Naive thymus-derived CD8-positive, alpha-beta T cell (primary cell): Measurements from ENCODE around the gene RANBP1. TPM values are rescaled to one million over a fixed set of nuclear protein-coding genes. Genes with fewer than 3 reads are reported as not detected.
"Not testable (repeated sequence)": the region's sequence is repeated elsewhere in the genome, so short reads cannot be mapped to it uniquely, and the experiment has no call there.

ENCODE experiments used
- ATAC-seq, 2 donors: fragments of 150-1000 bp; cut with Tn5 transposase in 1 of 2; sonication (Bioruptor Pico), chemical (Tn5 transposase) in 1 of 2; 1 replicate in 1 of 2; 2 replicates in 1 of 2; pipeline ENCODE4 v1.10.0; 2021; ENCODE audit warnings: mild to moderate bottlenecking in 2 of 2, moderate library complexity in 2 of 2
- POLR2A ChIA-PET: fragments of 350-600 bp; sonication (Branson Sonifier 250); formaldehyde crosslinking; loops from one replicate; lab custom pipeline; 2021; ENCODE audit warnings: antibody characterized with exemption; lab: Charles Lee
- DNase-seq, 10 donors: peaks; one replicate each; pipeline versions ENCODE4 v3.0.0 to v3.0.0-alpha.2; 2020 to 2022
- H3K27ac Mint-ChIP-seq, 10 donors: one replicate each; pipeline ENCODE4 v1.8.0; 2020 to 2022; ENCODE audit warnings: mild to moderate bottlenecking in 10 of 10, mixed read lengths in 10 of 10, moderate library complexity in 4 of 10, inconsistent platforms in 1 of 10
- H3K27me3 Mint-ChIP-seq, 5 donors: one replicate each; pipeline ENCODE4 v1.8.0; 2021 to 2022; ENCODE audit warnings: mixed read lengths in 5 of 5
- H3K36me3 Mint-ChIP-seq, 3 donors: one replicate each; pipeline ENCODE4 v1.8.0; 2020 to 2022; ENCODE audit warnings: mixed read lengths in 3 of 3, mild to moderate bottlenecking in 2 of 3, inconsistent platforms in 1 of 3
- H3K4me1 Mint-ChIP-seq, 4 donors: one replicate each; pipeline ENCODE4 v1.8.0; 2021 to 2022; ENCODE audit warnings: mixed read lengths in 4 of 4
- H3K4me3 Mint-ChIP-seq, 10 donors: one replicate each; pipeline ENCODE4 v1.8.0; 2020 to 2022; ENCODE audit warnings: mild to moderate bottlenecking in 10 of 10, mixed read lengths in 10 of 10, moderate library complexity in 6 of 10, inconsistent platforms in 1 of 10
- H3K9me3 Mint-ChIP-seq, 9 donors: one replicate each; pipeline ENCODE4 v1.8.0; 2020 to 2022; ENCODE audit warnings: mixed read lengths in 9 of 9, mild to moderate bottlenecking in 3 of 9, inconsistent platforms in 1 of 9, moderate library complexity in 1 of 9
- polyA plus RNA-seq, 3 donors: library from polyadenylated mRNA; unstranded; fragments of 300-500 nt; fragmentation: Illumina TruSeq; gene quantifications; one replicate each; pipeline ENCODE4 v1.2.3, GENCODE V29; 2021
- total RNA-seq, 8 experiments: library from RNA in 2 of 8; stranded (reverse) in 2 of 8; gene quantifications; one replicate each; pipeline ENCODE4 v1.2.3 and lab custom pipeline; 2021 to 2026

Gene RANBP1
- total RNA-seq (10 to 100 TPM; 64.0 to 67.0 TPM), polyA plus RNA-seq (100 to 1,000 TPM in 1 of 3 donors, 10 to 100 TPM in 2; 72.5 to 106 (median 92.7) TPM), total RNA-seq (lab: John Stamatoyannopoulos, UW) (27.4 to 217 (median 40.2) reads per million in 6 experiments)

DNA sequence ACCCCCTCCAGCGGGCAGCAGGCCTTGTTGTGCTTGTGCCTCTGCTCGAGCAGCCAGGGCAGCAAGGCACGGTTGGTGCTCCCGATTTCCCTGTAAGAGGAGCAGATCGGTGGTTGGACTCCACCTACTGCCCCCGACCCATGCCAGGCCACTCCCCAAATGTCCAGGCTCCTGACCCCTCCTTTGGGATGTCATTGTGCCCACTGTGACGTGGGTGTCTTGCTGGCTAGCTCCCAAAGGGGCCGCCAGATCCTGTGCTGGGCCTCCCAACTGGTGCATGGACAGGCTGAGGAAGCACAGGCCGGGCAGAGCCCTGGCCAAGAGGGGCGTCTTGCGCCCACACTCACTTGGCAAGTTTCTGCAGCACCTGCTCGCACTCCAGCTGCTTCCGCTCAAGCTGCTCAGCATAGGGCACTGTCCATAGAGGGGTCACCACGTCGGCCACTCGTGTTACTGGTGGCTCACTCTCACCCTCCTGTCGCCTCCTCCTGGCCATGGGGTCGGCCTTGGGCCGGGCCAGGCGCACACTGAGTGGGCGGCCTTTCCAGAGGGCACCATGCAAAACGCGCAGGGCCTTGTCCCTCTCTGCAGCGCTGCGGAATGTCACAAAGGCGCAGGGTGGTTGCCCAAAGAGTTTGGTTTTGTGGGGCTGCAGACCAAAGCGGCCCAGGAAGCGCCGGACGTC lies at the start of gene RANBP1:
TSS of gene RANBP1 (plus strand) at position 414 of the 685 bp plus-strand sequence. CDS start at position 495, 81 bp downstream.
- peak in 1 of 10 donors; percentile 23 for DNase-seq
- no peaks in the 10 kb centered on the region for H3K27me3 Mint-ChIP-seq
- POLR2A ChIA-PET, result interaction anchor here (0.6 to 3.2 kb wide), 11 partner anchors 10 to 385 kb away, joined by 3 to 23 read pairs (median 7); partner anchors contain the start of genes DGCR8, TANGO2 and ZDHHC8
- peaks cover 17 to 57% (median 49%) of the 10 kb centered on the region in 4 donors for H3K4me1 Mint-ChIP-seq
- no peak for ATAC-seq
- peaks cover 0 to 27% (median 3%) of the 10 kb centered on the region in 3 donors for H3K36me3 Mint-ChIP-seq
- H3K4me3 Mint-ChIP-seq, result peak within 1 kb of the TSS; percentile 83 to 97 (median 90)
- peak within 1 kb of the TSS; percentile 79 to 96 (median 93) for H3K27ac Mint-ChIP-seq
- no peaks in the 10 kb centered on the region for H3K9me3 Mint-ChIP-seq

- H3K36me3 Mint-ChIP-seq, result peaks cover 0 to 7% (median under 1%) of the 10 kb centered on the region in 3 donors
- ATAC-seq (no peak), DNase-seq (no peak)
- H3K9me3 Mint-ChIP-seq, result no peaks in the 10 kb centered on the region
- POLR2A ChIA-PET, result interaction anchor here (0.6 to 0.7 kb wide), 2 partner anchors 13 to 381 kb away, joined by 5 read pairs; no protein-coding TSS in a partner anchor
- H3K27ac Mint-ChIP-seq, result no peak overlapping the region
- peaks cover 0 to 6% (median 2%) of the 10 kb centered on the region in 4 donors for H3K4me1 Mint-ChIP-seq
- no peaks in the 10 kb centered on the region for H3K27me3 Mint-ChIP-seq
- H3K4me3 Mint-ChIP-seq, result no peak overlapping the region
Observed at GRCh38 chr22:20066617-20067383, 49.1 kb upstream of the RANBP1 start.

DNA sequence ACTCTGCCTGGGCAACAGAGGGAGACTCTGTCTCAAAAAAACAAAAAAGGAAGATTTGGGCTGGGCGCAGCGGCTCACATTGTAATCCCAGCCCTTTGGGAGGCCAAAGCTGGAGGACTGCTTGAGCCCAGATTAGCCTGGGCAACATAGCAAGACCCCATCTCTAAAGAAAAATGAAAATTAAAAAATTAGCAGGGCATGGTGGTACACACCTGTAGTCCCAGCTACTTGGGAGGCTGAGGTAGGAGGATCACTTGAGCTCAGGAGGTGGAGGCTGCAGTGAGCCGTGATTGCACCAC lies 48.6 kb upstream of the RANBP1 start:
- not testable (repeated sequence) for H3K27ac Mint-ChIP-seq, H3K36me3 Mint-ChIP-seq, H3K4me1 Mint-ChIP-seq, H3K27me3 Mint-ChIP-seq, H3K9me3 Mint-ChIP-seq, ATAC-seq, DNase-seq, H3K4me3 Mint-ChIP-seq
- POLR2A ChIA-PET, result interaction anchor here (0.7 kb wide), 1 partner anchor 13 kb away, joined by 5 read pairs; no protein-coding TSS in a partner anchor

DNA sequence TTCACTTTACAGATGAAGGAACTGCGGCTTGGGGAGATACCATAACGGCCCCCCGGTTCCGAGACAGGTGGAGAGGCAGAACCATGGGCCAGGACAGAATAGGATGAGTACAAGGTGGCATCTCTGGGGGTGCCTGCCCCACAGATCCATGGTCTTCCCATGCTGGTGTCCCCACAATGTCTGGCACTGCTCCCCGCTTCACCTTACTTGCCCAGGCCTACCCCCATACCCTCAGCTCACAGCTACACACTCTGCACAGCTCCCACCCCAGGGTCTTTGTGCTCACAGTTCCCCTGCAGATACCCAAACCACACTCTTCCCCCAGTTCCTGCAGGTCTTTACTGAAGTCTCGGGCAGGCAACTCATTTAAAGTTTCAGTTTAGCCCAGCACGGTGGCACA lies 47.3 kb upstream of the RANBP1 start:
- H3K27ac Mint-ChIP-seq, result peak overlapping the region in 3 of 10 donors; percentile 11 to 50 (median 14)
- DNase-seq, result no peak
- POLR2A ChIA-PET, result interaction anchor here (0.6 kb wide), 2 partner anchors 11 to 611 kb away, joined by 4 to 5 read pairs; partner anchors contain the start of gene DGCR8
- H3K4me1 Mint-ChIP-seq, result peaks cover 0 to 6% (median 2%) of the 10 kb centered on the region in 4 donors
- no peaks in the 10 kb centered on the region for H3K9me3 Mint-ChIP-seq
- H3K4me3 Mint-ChIP-seq, result no peak overlapping the region
- no peak for ATAC-seq
- no peaks in the 10 kb centered on the region for H3K36me3 Mint-ChIP-seq
- no peaks in the 10 kb centered on the region for H3K27me3 Mint-ChIP-seq

DNA sequence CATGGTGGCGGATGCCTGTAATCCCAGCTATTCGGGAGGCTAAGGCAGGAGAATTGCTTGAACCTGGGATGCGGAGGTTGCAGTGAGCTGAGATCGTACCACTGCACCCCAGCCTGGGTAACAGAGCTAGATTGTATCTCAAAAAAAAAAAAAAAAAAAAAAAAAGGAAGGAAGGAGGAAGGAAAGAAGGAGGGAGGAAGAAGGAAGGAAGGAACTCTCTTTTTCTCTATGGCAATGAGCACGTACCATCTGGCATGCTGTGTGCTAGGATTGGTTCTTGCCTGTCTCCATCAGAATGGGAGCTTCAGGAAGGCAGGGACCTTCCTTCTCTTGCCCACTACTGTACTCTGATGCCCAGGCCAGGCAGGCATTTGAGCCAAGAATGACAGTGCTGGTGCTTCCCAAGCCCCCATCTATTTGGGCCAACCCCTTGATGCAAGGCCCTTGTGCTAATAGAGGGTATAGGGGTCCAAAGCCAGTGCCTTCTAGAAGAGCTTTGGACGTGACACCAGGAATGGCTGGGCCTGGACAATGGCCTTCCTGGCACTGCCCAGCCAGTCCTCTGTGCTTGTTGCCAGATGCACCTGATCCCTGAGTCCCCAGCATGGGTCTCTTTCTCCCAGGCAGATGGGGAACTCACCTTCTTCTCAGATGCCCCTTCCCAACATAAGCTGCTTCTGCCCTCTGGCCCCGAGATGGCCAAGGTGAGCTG lies 46.4 kb upstream of the RANBP1 start:
- H3K36me3 Mint-ChIP-seq, result no peaks in the 10 kb centered on the region
- H3K9me3 Mint-ChIP-seq, result no peaks in the 10 kb centered on the region
- POLR2A ChIA-PET, result interaction anchor here (0.6 kb wide), 1 partner anchor 10 kb away, joined by 4 read pairs; the partner anchor contains the start of gene DGCR8
- H3K4me1 Mint-ChIP-seq, result peaks cover 0 to 6% (median 2%) of the 10 kb centered on the region in 4 donors
- no peak for DNase-seq
- no peak for ATAC-seq
- no peak overlapping the region for H3K27ac Mint-ChIP-seq
- no peak overlapping the region for H3K4me3 Mint-ChIP-seq
- no peaks in the 10 kb centered on the region for H3K27me3 Mint-ChIP-seq

- no peaks in the 10 kb centered on the region for H3K27me3 Mint-ChIP-seq
- peaks cover 0 to 6% (median 2%) of the 10 kb centered on the region in 4 donors for H3K4me1 Mint-ChIP-seq
- H3K36me3 Mint-ChIP-seq, result no peaks in the 10 kb centered on the region
- peak overlapping the region in 1 of 10 donors; percentile 55 for H3K27ac Mint-ChIP-seq
- H3K9me3 Mint-ChIP-seq, result no peaks in the 10 kb centered on the region
- H3K4me3 Mint-ChIP-seq, result no peak overlapping the region
- DNase-seq (no peak), ATAC-seq (no peak)
- POLR2A ChIA-PET, result no interaction called here
Observed at GRCh38 chr22:20071524-20071972, 44.4 kb upstream of the RANBP1 start.

- no peak for ATAC-seq
- no peaks in the 10 kb centered on the region for H3K36me3 Mint-ChIP-seq
- H3K4me3 Mint-ChIP-seq, result peak overlapping the region in 5 of 10 donors; percentile 1 to 62 (median 59)
- no peaks in the 10 kb centered on the region for H3K27me3 Mint-ChIP-seq
- DNase-seq, result no peak
- H3K27ac Mint-ChIP-seq, result peak overlapping the region in 3 of 10 donors; percentile 11 to 64 (median 15)
- peaks cover 6 to 17% (median 13%) of the 10 kb centered on the region in 4 donors for H3K4me1 Mint-ChIP-seq
- no peaks in the 10 kb centered on the region for H3K9me3 Mint-ChIP-seq
- POLR2A ChIA-PET, result interaction anchor here (0.8 kb wide), 1 partner anchor 16 kb away, joined by 3 read pairs; no protein-coding TSS in a partner anchor
Observed at GRCh38 chr22:20076627-20077172, 39.2 kb upstream of the RANBP1 start.

DNA sequence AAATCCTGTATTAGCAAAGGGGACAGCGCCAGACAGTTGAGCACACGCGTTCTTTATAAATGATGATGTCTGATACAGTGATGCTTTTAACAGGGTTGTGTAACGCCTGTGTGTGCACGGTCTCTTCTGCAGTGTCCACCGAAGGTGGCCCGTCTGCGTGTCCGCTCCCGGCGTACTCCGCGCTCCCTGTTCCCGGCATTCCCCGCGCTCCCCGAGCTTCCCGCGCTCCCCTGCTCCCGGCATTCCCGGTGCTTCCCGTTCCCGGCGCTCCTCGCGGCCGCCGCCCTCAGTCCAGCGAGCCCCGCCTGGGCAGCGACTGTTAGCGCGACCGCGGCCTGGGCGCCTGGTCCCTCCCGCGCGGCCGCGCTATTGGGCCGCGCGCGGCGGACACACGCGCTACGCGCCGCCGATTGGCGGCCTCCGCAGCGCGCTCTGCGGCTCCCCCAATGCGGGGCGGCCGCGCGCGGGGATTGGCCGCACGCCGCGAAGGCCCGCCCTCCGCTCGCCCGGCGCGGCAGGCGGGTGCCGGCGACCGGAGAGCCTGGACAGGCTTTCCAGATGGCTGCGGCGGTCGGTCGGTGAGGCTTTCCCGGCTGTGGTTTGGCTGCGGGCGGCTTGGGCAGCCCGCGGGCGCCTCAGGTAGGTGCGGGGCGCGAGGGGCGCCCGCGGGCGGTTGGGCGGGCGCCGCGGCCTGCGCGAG lies 36.0 kb upstream of the RANBP1 start, which contains the start of gene DGCR8:
TSS of gene DGCR8 (plus strand) at position 497 of the 700 bp plus-strand sequence. CDS start 5,723 bp downstream, outside the sequence.
- Mint-ChIP-seq H3K36me3 (peaks cover 0 to 2% (median 0%) of the 10 kb centered on the region in 3 donors), H3K4me1 (peaks cover 24 to 44% (median 43%) of the 10 kb centered on the region in 4 donors), H3K27ac (peak within 1 kb of the TSS; percentile 48 to 98 (median 88)), H3K27me3 (no peaks in the 10 kb centered on the region), H3K9me3 (no peaks in the 10 kb centered on the region), H3K4me3 (peak within 1 kb of the TSS; percentile 74 to 98 (median 92))
- ATAC-seq, result peak; percentile 91 to 92
- POLR2A ChIA-PET, result interaction anchor here (0.6 to 2.8 kb wide), 6 partner anchors 11 to 66 kb away, joined by 3 to 16 read pairs (median 4); partner anchors contain the start of genes RANBP1, TANGO2 and TRMT2A
- DNase-seq, result peak in 9 of 10 donors; percentile 51 to 79 (median 72)

GRCh38 chr22:20080445-20080775 lies 35.5 kb upstream of the RANBP1 start:
- H3K4me3 Mint-ChIP-seq, result peak overlapping the region; percentile 48 to 88 (median 80)
- peaks cover 25 to 49% (median 45%) of the 10 kb centered on the region in 4 donors for H3K4me1 Mint-ChIP-seq
- no peaks in the 10 kb centered on the region for H3K9me3 Mint-ChIP-seq
- DNase-seq, result peak in 9 of 10 donors; percentile 50 to 81 (median 66)
- H3K27me3 Mint-ChIP-seq, result no peaks in the 10 kb centered on the region
- ATAC-seq, result peak; percentile 74 to 80
- peaks cover 0 to 6% (median under 1%) of the 10 kb centered on the region in 3 donors for H3K36me3 Mint-ChIP-seq
- POLR2A ChIA-PET, result interaction anchor here (0.6 to 2.8 kb wide), 6 partner anchors 11 to 60 kb away, joined by 3 to 16 read pairs (median 4); partner anchors contain the start of genes RANBP1, TANGO2 and TRMT2A
- H3K27ac Mint-ChIP-seq, result peak overlapping the region in 9 of 10 donors; percentile 33 to 90 (median 81)

DNA sequence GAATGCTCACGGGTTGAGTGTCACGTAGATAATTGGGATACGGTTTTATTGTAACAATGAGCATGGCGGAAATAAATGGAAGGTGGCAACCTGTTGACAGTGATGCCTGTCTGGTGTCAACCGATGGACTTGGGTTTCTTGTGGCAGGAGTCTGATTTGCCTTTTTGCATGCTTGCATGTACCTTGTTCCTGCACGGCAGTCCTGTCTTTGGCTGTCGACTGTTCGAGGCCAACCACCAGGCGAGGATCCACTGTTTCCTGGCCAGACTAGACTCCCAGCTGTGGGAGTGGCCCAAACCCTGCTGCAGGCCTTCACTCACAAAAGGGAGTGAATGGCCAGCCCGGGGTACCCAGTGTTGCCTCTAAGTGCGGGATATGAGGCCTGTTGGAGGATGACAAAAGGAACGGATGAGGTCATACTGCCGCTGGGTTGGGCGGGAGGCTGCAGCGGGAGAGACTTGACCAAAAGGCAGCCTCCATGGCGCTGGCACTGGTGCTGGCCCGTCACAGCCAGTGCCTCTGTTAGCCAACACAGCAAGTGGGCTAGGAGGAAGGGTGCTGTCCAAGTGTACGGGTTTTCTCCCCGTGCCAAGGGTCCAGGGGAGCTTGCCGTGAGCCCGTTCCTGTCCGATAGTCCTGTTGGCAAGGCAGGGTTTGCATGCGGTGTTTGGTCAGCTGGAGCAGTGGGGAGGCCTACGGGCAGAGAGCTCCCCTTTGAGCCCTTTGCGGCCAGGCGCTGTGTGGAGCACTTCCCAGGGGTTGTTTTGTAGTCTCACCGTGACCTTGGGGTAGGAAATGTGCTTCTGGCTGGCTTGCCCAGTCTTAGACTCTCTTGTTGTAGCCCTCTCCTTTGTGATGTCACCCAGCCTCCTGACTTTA lies 34.9 kb upstream of the RANBP1 start:
- peaks cover 0 to 11% (median 2%) of the 10 kb centered on the region in 3 donors for H3K36me3 Mint-ChIP-seq
- POLR2A ChIA-PET, result interaction anchor here (0.6 to 2.2 kb wide), 7 partner anchors 9 to 447 kb away, joined by 3 to 9 read pairs (median 5); partner anchors contain the start of genes RANBP1 and TRMT2A
- peaks cover 26 to 50% (median 48%) of the 10 kb centered on the region in 4 donors for H3K4me1 Mint-ChIP-seq
- DNase-seq, result no peak
- ATAC-seq, result peak in 1 of 2 donors; percentile 2
- peak overlapping the region; percentile 48 to 88 (median 80) for H3K4me3 Mint-ChIP-seq
- H3K27ac Mint-ChIP-seq, result peak overlapping the region; percentile 33 to 92 (median 84)
- no peaks in the 10 kb centered on the region for H3K27me3 Mint-ChIP-seq
- H3K9me3 Mint-ChIP-seq, result no peaks in the 10 kb centered on the region
